GM13976 (cell line): ENCODE data around the gene CCDC47.

Source experiments
- DNase-seq: peaks from one replicate; pipeline ENCODE4 v3.0.0; 2012; ENCODE audit warnings: low spot score
- in situ Hi-C: fragments of 300-500 bp; cut with MboI; formaldehyde crosslinking; loops from one replicate; pipeline ENCODE4 v1.12.0; 2022; ENCODE audit warnings: low sequenced_read_pairs, mixed read lengths, inconsistent platforms; ENCODE audit not compliant: unreplicated experiment
- TF ChIP-seq, protein P1 (sequence below): IDR thresholded peaks from 2 replicates; pipeline ENCODE4 v1.5.1; 2012; ENCODE audit warnings: borderline replicate concordance, mild to moderate bottlenecking; ENCODE audit not compliant: insufficient read depth; ENCODE audit errors: extremely low read depth, missing control alignments, control extremely low read depth

The CCDC47 gene

DNA sequence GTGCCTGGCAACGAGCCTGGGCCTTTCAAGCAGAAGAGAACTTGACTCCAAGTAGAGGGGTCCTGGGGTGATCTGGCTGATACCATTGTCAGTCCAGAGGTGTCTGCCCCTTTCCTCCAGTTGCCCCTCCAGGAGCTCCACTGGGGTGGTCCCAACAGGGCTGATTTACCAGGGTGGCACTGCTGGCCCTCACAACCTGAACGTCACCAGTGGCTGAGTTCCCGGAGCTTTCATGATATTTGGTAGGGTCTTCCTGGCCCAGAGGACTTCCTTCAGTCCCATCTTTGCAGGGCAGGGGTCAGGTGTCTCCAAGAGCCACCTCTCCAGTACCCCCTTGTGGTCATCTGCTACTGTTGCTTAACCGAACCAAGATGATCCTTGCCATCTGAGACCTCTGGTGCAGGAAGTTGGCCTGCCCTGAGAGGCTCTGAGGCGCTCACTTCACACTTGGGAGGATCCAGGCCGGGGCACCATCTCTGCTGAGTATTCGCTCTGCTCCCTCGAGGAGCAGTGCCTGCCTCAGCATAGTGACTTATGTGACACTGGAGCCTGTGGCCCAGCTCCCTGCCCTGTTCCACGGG, 76.9 kb downstream of the CCDC47 start:
- in situ Hi-C loops = no loop called here
- peak; percentile 66 for DNase-seq
- TF ChIP-seq, protein P1, sequence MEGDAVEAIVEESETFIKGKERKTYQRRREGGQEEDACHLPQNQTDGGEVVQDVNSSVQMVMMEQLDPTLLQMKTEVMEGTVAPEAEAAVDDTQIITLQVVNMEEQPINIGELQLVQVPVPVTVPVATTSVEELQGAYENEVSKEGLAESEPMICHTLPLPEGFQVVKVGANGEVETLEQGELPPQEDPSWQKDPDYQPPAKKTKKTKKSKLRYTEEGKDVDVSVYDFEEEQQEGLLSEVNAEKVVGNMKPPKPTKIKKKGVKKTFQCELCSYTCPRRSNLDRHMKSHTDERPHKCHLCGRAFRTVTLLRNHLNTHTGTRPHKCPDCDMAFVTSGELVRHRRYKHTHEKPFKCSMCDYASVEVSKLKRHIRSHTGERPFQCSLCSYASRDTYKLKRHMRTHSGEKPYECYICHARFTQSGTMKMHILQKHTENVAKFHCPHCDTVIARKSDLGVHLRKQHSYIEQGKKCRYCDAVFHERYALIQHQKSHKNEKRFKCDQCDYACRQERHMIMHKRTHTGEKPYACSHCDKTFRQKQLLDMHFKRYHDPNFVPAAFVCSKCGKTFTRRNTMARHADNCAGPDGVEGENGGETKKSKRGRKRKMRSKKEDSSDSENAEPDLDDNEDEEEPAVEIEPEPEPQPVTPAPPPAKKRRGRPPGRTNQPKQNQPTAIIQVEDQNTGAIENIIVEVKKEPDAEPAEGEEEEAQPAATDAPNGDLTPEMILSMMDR = peak; percentile 15

DNA sequence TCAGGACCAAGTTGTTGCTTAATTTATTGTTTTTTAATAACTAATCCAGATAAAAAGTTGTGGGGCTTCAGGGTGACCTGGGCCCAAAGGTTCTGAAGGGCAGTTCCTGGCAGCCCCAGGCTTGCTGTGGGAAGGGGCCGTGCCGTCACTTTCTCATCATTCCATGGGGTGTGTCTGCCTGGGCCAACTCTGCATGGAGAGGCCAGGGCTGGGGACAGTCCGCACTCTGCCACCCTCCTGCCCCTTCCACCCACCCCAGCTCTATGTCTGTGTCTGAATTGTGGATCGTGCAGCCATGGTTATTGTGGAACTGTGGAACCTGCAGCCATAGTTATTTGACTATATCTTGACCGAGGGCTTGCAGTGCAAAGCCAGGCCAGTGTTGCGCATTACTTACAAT, 77.5 kb downstream of the CCDC47 start:
- no peak for DNase-seq
- in situ Hi-C loops = no loop called here
- TF ChIP-seq, protein P1 = no peak
